SKM-1 treated with dmso at 0.1 percent for 144 hours (cell line): ENCODE data around the gene HOXC12.

Source experiments
- DNase-seq: peaks from one replicate; lab custom pipeline; 2025; ENCODE audit not compliant: unreplicated experiment; lab: John Stamatoyannopoulos, UW

The HOXC12 gene

GRCh38 chr12:53995378-53996239, 40.9 kb downstream of the HOXC12 start:
- DNase-seq = no peak

- DNase-seq = no peak
Observed at GRCh38 chr12:53996240-53997203, 41.8 kb downstream of the HOXC12 start.

GRCh38 chr12:53997204-53998109, 42.8 kb downstream of the HOXC12 start:
- no peak for DNase-seq

- no peak for DNase-seq
Observed at GRCh38 chr12:53998110-53998899, 43.6 kb downstream of the HOXC12 start.

GRCh38 chr12:53998900-53999236, 44.2 kb downstream of the HOXC12 start:
- no peak for DNase-seq

- no peak for DNase-seq
Observed at GRCh38 chr12:53999559-54000115, 44.9 kb downstream of the HOXC12 start.

GRCh38 chr12:54000116-54001114, 45.7 kb downstream of the HOXC12 start, which contains the start of gene HOXC9:
TSS of gene HOXC9 (plus strand) at chr12:54000161. CDS start at chr12:54000189, 28 bp downstream.
- DNase-seq = no peak

GRCh38 chr12:54001283-54002187, 46.8 kb downstream of the HOXC12 start:
- DNase-seq = no peak

- no peak for DNase-seq
Observed at GRCh38 chr12:54002278-54002914, 47.7 kb downstream of the HOXC12 start.

- DNase-seq = no peak
Observed at GRCh38 chr12:54002915-54003389, 48.2 kb downstream of the HOXC12 start.

GRCh38 chr12:54003625-54004024, 48.9 kb downstream of the HOXC12 start:
- DNase-seq = no peak

GRCh38 chr12:54004063-54004840, 49.5 kb downstream of the HOXC12 start:
- no peak for DNase-seq

- no peak for DNase-seq
Observed at GRCh38 chr12:54004841-54005530, 50.3 kb downstream of the HOXC12 start.

- DNase-seq = no peak
Observed at GRCh38 chr12:54005531-54005852, 50.8 kb downstream of the HOXC12 start.

- peak; percentile 9 for DNase-seq
Observed at GRCh38 chr12:54005853-54006558, 51.3 kb downstream of the HOXC12 start.
